Thyroid gland (tissue), 4 donors: Measurements from ENCODE around the gene KLHL8.

Experiments
- POLR2A ChIP-seq, 2 donors: fragments of 450-650 bp; IDR thresholded peaks; one replicate each; pipeline ENCODE4 v1.6.1; 2017; ENCODE audit warnings: antibody characterized with exemption in 2 of 2, mild to moderate bottlenecking in 2 of 2, moderate library complexity in 1 of 2
- TF ChIP-seq, protein P1 (sequence below), 6 experiments: fragments of 200-600 bp in 3 of 6; fragments of 450-650 bp in 3 of 6; sonication (generic) in 3 of 6; IDR thresholded peaks; one replicate each; pipeline ENCODE4 v1.5.1; 2016 to 2019; ENCODE audit warnings: antibody characterized with exemption in 6 of 6, mild to moderate bottlenecking in 2 of 6, inconsistent platforms in 1 of 6, moderate library complexity in 1 of 6

DNA sequence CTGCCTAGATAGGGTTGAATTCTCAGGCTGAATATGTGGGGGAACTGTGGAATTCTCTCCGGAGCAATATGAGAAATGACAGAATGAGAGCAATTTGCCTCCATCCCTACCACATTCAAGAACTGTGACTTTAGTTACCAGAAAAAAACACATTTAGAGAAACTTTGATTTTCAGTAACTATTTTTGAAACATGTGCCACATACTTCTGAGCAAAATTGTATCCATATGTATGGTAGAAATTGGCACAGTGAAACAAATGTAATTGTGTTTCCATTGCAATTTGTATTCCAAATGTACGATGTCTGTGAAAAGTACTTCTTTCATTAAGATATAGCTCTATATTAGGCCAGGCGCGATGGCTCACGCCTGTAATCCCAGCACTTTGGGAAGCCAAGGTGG, 5.5 kb upstream of the KLHL8 start:
- TF ChIP-seq, protein P1, sequence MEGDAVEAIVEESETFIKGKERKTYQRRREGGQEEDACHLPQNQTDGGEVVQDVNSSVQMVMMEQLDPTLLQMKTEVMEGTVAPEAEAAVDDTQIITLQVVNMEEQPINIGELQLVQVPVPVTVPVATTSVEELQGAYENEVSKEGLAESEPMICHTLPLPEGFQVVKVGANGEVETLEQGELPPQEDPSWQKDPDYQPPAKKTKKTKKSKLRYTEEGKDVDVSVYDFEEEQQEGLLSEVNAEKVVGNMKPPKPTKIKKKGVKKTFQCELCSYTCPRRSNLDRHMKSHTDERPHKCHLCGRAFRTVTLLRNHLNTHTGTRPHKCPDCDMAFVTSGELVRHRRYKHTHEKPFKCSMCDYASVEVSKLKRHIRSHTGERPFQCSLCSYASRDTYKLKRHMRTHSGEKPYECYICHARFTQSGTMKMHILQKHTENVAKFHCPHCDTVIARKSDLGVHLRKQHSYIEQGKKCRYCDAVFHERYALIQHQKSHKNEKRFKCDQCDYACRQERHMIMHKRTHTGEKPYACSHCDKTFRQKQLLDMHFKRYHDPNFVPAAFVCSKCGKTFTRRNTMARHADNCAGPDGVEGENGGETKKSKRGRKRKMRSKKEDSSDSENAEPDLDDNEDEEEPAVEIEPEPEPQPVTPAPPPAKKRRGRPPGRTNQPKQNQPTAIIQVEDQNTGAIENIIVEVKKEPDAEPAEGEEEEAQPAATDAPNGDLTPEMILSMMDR (IDR thresholded peaks at IDR 0.05): no peak
- TF ChIP-seq POLR2A (IDR thresholded peaks at IDR 0.05): no peak
